ENCODE results near the gene AP2B1.
"Not testable (repeated sequence)": the region's sequence is repeated elsewhere in the genome, so short reads cannot be mapped to it uniquely, and the experiment has no call there.

The AP2B1 gene

DNA sequence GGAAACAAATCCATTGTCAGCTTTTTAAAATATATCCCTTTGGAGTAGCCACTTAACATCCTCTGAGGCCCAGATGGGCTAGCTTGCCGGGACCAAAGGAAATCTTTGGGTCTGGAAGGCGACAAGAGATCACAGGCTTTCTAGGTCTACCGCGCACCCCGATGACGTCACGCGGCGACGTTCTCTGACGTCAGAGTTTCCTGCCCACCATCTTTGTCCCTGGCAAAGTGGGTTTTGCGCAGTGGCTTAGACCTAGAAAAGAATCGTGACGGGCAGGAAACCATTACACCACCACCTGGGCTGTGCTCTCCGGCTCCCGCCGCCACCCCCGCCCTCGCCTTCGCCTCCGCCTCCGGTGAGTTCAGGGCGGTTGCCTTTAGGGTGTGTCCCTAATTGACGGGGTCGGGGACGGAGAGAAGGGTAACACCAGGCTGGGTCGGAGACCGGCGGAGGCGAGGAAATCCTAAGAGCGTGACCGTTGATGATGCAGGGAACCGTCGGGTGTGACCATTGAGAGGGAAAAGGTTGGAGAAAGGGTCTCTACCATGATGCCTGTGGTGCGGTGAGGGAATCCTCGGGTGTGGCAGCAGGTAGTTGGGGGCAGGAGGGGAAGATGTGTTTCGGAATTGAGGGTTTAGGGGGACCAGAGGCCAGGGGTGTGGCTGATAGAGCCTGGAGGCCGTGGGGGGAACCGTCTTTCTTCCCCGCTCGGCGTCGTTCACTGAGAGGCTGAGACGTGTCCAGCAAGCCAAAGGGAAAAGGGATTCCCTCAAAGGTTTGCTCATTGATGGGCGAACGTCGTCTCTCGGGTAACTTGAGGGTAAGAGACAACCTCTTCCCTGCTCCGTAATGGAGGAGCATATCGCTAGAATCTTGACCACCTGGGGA lies at the start of gene AP2B1:
TSS of gene AP2B1 (plus strand) at position 249 of the 888 bp plus-strand sequence. CDS start 6,709 bp downstream, outside the sequence.
- DNase-seq: peak; percentile 71

DNA sequence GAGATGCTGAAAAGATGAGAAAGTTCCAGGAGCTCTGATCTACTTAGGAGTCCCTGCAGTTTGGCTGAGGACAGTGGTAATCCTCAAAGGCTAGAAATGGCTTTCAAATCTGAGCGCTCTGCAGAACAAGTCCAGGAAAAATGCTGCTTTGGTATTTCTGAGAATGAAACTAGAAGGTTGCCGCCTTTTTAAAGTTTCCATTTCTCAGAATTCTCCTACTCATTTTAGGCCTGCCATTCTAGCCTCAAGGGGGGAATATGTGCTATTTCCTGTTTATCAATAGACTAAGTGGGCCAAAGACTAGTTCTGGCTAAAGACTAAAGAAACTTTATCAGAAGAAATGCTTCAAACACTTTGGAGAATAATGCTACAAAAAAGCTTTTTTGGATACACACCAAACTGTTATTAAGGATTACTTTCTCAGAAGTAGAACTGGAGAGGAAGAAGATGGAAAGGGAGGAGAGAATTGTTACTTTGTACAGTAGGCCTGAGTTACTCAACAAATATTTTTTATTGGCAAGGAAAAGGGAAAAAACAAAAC lies 49.5 kb upstream of the AP2B1 start, which contains the start of gene SLFN12L:
TSS of gene SLFN12L (minus strand) at position 78 of the 541 bp plus-strand sequence. CDS start 15,314 bp downstream, outside the sequence.
- no peak for DNase-seq

DNA sequence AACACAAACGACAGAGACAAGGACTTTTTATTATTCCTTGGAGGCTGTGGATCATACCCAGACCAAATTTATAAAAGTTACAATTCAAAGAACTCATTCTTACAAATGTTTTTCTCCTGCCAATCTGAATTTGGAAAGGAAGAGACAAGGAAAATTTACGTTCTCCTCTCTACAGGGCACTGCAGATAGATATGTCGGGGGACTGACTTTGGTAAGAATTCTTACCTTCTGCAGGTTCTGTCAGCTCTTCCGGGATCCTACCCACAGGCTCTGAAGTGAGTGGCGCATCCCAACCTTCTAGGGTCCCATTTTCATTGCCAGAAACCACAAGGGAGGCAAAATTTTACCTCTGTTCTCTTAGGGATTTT lies 47.5 kb upstream of the AP2B1 start:
- no peak for DNase-seq

DNA sequence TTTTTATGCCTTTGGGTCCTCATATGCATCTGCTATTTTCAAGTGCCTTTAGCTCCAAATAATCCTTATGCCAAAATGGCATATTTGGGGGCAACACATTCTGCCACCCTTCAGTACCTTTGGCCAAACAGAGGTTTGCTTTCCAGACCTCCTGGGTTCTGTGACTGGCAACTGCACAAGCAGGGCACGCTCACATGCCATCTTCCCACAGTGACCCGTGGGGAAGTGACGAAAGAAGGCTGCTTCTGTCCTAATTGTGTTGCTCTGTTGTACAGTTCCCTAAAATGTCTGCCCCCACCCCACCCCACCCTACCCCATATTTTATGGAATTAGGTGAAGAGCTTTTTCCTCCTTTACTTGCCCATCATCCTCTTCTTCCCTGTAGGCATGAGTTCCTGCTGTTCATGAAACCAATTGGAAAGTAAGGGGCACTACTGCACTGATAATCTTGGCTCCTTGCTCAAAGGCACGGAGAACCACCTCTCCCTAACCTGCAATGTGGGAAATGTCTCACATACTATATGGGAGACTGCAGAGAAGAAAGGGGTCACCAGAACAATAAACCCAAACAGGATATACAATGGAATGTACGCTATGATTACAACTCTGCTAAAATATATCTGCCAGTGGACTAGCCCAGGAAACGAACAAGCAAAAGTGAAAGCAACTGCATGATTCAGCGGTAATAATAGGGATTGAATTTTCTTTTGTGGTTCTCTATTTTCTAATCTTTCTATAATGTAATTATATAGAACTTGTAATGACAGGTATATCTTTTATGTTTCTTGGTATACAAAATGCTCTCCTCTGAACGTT lies 46.3 kb upstream of the AP2B1 start:
- DNase-seq: no peak

DNA sequence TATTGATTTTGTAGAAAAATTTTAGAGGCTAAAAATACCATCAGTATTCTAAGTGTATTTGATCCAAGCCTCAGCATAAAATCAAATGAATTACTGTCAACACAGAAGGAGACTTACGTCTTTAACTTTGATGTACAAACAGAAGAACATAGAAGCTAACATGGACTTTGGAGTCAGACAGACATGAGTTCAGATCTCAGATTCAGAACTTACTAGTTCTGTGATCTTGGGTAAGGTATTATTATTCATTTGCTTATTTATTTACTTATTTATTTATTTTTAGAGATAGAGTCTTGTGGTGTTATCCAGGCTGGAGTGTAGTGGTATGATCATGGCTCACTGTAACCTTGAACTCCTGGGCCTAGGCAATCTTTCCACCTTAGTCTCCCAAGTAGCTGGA lies 45.7 kb upstream of the AP2B1 start:
- DNase-seq: no peak

DNA sequence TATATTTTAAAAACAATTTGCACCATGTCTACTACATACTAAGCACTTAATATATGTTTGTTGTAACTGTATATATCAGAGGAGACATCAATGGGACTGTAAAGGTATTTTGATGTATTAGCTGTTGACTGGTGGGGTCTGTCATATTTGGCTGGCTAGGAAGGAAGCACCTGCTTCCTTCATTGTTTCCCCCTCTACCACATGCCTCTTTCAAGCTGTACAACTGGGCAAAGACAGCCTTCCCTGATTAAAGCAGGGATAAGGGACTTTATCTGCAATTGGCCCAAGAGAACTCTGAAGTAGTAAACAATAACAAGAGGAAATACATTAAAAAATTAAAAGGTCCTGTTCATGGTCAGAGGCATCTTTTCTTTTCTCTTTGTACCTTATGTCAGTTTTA lies 44.1 kb upstream of the AP2B1 start:
- no peak for DNase-seq

DNA sequence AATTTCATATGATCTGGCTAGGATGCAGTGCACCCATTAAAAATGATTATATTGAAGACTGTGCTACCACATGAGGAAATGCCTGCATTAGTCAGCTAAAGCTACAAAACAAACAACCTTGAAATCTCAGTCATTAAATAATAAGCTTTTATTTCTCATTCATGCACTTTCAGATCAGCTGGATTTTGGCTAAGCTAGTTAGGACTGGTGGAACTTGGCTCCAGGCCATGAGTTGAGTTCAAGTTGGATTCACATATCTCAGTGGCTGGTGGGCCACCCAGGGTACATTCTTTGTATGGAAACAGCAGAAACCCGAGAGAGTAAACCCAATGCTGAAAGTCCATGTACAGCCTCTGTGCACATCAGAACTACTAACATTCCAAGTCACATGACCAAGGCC lies 43.3 kb upstream of the AP2B1 start:
- DNase-seq: no peak

DNA sequence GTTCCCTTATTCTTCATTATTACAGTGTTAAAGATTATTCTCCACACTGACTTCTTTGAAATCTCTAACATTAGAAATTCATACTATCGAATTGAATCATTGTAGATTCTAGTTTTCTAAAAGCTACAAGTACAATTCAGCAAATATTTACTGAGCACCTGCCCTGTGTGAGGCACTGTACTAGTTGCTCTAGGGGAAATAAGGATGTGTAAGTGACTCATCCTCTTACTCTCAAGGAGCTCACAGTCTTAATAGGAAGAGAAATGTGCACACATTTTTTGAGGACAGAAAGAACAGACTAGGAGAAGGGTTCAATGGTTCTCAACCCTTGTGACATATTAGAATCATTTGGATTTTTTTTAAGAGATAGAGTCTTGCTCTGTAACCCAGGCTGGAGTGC lies 42.0 kb upstream of the AP2B1 start:
- DNase-seq: no peak

DNA sequence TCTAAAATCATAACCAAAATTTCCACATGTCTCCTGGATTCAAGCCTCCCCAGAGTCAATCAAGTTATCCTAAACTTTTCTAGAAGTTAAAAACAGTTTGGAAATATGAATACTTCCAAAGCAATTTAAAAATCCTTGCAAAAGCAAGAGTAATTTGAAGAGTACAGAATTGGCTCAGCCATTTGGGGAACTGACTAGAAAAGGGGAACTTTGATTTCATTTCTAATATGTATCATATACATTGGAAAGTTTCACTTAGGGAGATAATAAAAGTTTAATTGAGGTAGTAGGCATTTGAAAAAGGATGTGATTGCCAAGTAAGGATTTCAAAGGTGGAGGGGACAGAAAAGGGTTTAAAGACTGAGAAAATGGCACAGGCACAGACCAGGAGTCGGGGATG lies 40.6 kb upstream of the AP2B1 start:
- no peak for DNase-seq

DNA sequence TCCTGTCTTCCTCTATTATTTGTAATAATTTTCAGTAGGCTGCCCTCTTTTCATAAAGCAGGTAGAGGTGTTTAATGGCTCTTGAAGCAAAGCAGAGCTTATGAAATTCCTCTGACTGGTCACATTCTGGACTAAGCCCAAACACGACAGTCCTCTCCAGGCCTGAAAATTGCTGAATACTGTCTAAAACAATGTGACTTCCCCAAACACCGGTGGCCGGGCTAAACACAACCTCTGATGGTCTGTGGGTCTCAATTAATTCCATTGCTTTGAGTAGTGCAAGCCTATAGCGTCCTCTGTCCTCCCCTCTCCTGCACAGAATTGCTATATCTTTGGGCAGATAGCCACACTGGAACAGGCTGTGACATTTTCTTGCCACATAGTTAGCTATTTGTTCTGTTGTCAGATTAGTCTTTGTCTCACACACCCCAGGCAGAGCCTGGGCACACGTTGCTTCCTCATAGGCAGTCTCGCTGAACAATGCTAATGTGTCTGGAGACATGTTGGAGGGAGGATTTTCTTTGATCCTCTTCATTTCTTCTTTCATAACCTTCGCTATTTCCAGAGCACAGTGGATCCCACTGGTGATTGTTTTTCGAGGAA lies 38.8 kb upstream of the AP2B1 start:
- DNase-seq: no peak

DNA sequence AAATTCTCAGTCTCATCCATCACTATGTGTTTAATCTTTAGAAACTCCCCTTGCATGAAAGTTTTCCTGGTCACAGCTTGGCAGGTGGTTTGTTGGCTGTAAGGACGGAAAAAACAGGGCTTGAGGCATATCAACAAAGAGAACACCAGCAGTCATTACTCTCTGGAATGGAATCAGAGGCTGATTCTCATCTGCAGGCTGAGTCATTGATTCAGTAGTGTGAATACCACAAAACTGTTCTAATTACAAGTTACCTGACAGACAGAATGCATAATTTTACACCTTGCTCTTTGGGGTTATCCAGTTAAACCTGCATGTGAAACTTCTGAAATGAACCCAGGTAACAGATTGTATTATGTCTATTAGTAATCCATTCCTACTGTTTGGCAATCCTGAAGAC lies 38.1 kb upstream of the AP2B1 start:
- DNase-seq: no peak

DNA sequence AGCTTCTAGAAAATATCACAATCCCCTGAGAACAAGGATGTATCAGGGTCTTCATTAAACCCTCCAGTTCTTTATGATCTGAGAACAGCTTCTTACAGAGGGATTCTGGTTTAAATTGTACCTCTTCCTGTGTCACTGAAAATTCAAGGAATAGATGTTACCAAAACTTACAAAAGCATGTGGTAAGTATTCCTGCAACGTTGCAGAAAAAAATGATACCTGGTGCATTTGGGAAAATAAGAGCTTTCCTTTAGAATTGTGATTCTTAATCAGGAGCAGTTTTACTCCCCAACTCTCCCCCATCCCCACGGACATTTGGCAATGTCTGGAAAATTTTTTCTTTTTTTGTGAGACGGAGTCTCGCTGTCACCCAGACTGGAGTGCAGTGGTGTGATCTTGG lies 33.8 kb upstream of the AP2B1 start:
- no peak for DNase-seq

DNA sequence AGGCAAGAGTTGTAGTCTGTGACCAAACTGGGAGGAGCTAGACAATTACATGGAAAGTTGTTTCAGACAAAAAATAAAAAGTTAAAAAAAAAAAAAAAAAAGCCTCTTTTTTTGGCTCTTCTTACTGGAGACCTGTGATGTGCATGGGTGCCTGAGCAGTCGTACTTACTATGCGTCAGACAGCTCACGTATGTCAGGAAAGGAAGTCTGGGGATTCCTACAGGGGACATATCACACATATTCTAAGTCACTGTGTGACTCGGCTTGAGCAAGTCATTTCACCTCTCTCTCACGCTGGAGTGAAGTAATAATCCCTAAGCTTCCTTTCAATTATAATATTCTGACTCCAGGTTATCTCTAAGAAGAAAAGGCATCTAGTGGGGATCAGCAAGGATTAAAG lies 32.5 kb upstream of the AP2B1 start:
- no peak for DNase-seq

DNA sequence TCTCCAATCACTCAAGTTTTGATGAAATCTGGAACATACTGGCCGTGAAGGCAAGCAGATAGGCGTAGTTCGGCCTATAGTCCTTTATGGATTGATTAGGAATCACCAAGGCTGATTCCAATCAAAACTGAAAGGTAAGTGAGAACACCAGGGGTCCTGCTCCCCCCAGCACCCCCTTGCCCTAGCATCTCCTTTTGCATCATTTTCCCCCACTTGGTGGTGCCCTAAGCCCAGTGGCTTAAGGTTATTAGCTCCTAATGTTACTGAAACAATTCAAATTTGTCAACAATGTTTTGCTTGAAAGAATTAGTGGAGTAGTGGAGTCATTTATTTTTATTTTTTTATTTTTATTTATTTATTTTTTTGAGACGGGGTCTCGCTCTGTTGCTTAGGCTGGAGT lies 31.4 kb upstream of the AP2B1 start:
- no peak for DNase-seq

DNA sequence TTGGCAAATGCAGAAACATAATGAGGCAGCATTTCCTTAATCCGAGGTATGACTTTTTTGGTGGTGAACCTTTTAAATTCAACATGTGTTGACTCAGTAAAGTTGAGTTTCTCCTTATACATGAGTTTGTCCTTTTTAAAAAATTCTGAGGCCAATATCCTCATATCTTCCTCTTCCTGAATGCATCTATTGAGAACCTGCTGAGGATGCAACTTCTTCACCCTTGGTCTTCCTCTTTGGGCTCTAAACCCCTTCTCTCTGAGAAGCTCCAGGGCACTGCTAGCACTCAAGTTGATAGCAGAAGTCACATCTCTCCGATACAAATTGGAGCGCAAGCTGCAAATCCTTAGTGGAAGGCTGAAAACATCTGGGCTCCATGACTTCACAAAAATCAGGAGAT lies 29.8 kb upstream of the AP2B1 start:
- no peak for DNase-seq

DNA sequence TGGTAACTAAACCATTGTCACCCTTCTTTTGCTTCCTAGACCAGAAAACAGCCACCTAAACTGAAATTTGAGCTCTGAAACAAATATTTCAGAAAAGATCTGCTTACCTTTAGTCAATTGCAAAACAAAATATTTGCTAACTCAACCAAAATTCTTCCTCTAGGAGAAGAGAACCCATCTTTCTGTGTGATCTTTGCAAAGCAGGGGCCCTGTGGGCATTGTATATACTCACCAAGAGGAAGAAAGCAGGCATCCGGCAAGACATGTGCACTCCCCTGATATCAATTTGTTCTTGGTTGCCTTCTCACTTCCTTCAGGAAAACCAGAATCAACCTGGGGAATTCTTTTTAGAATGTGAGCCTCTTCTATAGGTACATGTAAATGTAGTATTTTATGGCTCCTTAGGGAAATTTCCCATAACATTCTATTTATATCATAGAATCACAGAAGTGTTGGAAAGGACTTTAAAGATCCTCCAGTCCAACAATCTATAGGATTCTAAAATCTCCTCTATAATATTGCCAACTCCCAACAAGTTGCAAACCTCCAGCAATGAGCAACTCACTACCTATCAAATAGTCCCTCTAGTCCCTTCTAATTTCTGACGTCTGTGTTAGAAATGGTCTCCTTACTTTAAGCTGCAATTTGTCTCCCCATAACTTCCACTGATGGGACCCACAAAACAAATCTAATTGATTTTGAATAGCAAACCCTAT lies 27.5 kb upstream of the AP2B1 start:
- no peak for DNase-seq

DNA sequence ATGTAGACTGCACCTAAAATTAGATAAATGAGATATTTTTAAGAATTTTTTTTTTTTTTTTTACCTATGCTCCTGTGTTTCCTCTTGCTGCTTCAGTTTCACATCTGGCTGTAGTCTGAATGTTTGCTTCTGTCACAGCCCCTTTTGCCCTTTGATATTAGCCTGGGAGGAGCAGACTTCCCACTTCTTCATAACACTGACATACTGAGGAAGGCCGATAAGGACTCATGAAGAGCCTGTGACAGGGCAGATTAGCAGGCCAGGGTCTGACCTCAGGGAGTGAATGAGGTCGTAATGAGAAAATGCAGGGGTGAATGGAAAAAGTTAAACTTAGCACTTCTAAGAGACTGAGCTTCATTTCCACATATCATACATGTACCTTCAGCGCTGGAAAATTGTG lies 26.4 kb upstream of the AP2B1 start, which contains the start of gene SLFN14:
TSS of gene SLFN14 (minus strand) at position 117 of the 400 bp plus-strand sequence. CDS start 2,757 bp downstream, outside the sequence.
- DNase-seq: no peak

DNA sequence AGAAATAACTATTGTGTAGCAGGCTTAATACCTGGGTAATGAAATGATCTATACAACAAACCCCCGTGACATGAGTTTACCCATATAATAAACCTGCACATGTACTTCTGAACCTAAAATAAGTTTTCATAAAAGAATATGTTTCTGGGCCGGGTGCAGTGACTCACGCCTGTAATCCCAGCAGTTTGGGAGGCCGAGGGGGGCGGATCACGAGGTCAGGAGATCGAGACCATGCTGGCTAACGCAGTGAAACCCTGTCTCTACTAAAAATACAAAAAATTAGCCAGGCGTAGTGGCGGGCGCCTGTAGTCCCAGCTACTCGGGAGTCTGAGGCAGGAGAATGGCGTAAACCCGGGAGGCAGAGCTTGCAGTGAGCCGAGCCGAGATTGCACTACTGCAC lies 23.9 kb upstream of the AP2B1 start:
- DNase-seq: not testable (repeated sequence)

DNA sequence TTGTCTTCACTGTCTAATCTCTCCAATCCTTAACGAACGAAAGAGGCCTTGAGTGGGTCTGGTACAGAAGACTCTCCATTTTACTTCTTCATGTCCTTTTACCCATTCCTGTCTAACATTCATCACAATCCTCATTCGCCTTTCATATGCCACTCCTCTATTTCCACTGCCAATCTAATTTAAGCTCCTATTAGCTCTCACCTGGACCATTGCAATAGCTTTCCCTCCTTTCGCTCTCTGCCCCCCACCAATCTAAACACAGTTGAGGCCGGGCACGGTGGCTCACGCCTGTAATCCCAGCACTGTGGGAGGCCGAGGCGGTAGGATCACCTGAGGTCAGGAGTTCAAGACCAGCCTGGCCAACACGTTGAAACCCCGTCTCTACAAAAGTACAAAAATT lies 20.2 kb upstream of the AP2B1 start:
- DNase-seq: no peak

DNA sequence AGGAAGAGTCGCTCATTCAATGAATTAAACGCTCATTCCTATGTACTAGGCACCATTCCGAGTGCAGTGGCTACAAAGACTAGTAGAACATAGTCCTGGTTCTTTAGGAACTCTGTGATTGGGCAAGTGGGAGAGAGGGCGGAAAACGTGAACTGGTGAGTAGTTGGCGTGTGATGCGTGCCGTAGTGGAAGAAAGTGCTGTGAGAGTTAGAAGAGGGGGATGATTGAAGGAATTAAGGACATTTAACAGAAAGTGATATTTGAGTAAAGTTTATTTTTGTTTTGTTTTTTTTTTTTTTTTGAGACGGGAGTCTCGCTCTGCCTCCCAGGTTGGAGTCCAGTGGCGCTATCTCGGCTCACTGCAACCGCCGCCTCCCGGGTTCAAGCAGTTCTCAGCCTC lies 18.6 kb upstream of the AP2B1 start:
- DNase-seq: no peak

DNA sequence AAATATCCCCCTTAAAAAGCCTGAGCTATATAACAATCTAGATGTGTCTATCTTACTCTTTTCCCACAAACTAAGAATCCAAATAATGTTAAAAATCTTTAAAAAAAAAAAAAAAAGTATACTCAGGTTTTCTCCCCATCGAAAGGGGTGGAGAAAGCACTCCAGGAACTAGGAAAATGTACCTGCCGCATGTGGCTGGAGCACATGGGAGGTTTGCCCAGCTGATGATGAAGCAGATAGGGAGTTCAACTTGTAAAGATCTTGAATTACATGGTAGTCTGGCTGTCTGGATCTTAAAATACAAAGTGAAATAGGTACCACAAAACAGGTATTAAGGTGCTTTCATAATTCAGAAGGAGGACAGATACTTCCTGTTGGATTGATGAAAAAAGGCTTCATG lies 17.7 kb upstream of the AP2B1 start:
- DNase-seq: no peak

DNA sequence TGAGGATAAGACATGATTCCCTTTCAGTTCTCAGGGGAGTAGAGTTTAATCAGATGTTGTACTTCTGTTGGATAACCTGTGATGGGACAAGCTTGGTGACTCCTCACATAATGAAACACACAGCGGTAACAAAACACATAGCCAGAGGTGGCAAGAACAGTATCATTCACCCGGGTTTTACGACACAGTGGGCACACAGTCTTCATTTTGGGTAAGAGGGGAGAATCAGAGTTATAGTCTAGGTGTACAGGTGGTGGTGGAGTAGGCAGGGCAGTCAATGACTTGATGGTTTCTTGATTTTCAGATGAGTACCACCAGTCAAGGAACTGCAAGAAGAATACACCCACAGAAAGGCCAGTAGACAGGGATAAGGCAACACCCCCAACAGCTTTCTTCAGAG lies 11.4 kb upstream of the AP2B1 start:
- DNase-seq: no peak

DNA sequence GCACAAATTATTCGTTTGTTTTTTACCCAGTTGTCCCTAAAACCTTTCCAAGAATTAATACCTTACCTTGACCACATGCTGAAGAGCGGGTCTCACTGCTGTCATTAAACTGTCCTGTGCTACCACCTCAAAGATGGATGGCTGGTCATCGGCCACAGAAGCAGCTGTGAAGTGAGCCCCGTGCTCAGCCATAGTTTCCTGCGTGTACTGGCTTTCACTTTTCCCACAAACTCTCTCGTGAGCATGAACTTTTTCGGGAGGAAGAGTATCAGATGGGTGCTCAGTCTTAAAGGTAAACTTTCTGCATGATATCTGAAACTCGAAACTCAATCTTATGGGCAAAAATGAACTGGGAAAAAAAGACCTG lies 9.3 kb upstream of the AP2B1 start:
- no peak for DNase-seq
